CD4-positive, alpha-beta T cell treated with Interleukin-4 for 1 hour (primary cell): ENCODE results near the gene ADCY7.

Source experiments
- DNase-seq, 2 donors: peaks; one replicate each; pipeline ENCODE4 v3.0.0-alpha.2; 2020 to 2022

Gene ADCY7

GRCh38 chr16:50284131-50284911, 18.0 kb downstream of the ADCY7 start:
- DNase-seq = no peak

DNA sequence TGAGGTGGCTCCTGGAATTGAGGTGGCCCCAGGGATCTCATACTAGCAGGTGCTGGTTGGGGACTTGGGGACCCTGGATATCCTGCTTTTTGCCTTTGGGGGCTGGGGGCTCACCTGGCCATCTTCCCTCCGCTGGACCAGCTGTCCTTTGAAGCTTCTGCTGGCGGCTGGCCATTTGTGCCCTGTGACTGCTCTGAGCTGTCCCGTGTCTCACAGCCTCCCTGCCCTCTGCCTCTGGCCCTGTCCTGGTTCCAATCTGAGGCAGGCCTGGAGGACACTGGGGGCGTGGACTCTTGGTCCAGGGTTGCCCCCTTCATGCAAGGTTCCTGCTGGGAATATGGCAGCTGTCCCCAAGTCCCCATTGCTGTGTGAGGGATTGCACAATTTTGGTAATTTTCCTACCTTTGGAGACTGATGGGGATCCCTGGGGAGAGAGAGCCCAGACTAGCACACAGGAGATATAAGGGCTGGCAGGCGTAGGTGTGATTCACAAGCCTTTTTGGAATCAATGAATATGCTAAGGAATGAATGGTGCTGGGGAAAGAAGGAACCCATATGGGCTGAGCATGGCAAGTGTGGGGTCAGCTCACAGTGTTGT, 19.2 kb downstream of the ADCY7 start:
- no peak for DNase-seq

- DNase-seq = no peak
Measured at GRCh38 chr16:50286681-50287080, 20.3 kb downstream of the ADCY7 start.

GRCh38 chr16:50288026-50288425, 21.7 kb downstream of the ADCY7 start:
- no peak for DNase-seq

- no peak for DNase-seq
Measured at GRCh38 chr16:50288920-50289319, 22.6 kb downstream of the ADCY7 start.

GRCh38 chr16:50289950-50290764, 23.8 kb downstream of the ADCY7 start:
- no peak for DNase-seq

GRCh38 chr16:50290856-50291255, 24.5 kb downstream of the ADCY7 start:
- no peak for DNase-seq

GRCh38 chr16:50291719-50292565, 25.6 kb downstream of the ADCY7 start:
- DNase-seq = no peak

DNA sequence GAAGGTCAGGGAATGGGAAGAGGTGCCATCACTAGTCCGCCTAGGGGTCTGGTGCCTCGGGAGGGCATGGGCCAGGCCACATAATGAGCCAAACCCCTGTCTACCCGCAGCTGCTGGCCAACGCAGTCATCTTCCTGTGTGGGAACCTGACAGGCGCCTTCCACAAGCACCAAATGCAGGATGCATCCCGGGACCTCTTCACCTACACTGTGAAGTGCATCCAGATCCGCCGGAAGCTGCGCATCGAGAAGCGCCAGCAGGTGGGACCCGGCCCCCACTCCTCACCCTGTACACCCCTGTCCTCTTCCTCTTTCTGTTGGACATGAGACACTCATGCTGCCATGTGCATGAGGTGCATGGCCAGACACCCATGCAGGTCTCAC, 26.2 kb downstream of the ADCY7 start:
- no peak for DNase-seq

- DNase-seq = no peak
Measured at GRCh38 chr16:50293041-50293783, 26.9 kb downstream of the ADCY7 start.

- no peak for DNase-seq
Measured at GRCh38 chr16:50293994-50294855, 27.9 kb downstream of the ADCY7 start.

GRCh38 chr16:50294955-50295354, 28.6 kb downstream of the ADCY7 start:
- DNase-seq = no peak

GRCh38 chr16:50295541-50296132, 29.3 kb downstream of the ADCY7 start:
- DNase-seq = no peak

DNA sequence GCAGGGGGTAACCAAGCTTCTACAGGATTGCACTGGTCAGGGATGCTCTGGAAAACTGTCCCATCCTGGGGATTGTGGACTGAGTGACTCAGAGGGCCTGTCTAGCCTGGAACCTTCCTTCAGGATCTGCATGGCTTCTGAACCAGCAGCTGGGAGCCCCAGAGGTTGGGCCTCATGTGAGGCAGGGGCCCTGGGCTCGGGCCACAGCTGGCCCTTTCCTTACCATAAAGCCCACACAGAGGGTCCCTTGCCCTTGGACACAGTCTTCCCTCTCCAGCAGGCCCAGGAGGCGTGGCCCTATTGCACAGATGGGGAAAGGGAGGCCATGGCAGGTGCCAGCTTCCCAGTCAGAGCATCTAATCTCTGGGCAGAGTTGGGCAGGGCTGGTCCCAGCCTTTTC, 30.5 kb downstream of the ADCY7 start:
- no peak for DNase-seq

- no peak for DNase-seq
Measured at GRCh38 chr16:50297301-50298074, 31.1 kb downstream of the ADCY7 start.

DNA sequence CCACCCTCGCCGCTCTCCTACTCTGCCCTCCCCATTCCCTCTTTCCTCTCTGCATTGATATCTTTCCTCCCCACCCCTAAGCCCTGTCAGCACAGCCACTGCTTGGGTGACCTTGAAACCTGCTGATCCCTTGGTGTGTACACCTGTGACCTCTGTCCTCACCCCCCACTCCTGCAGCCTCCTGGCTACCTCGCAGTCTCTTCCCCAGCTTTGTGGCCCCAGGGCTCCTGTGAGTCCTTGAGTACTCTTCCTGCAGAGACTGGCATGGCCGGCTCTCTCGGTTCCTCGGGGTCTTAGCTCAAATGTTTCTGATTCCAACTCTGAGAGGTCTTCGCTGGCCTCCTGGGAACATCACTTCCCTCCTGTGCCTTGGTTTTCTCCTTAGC, 31.7 kb downstream of the ADCY7 start:
- no peak for DNase-seq

DNA sequence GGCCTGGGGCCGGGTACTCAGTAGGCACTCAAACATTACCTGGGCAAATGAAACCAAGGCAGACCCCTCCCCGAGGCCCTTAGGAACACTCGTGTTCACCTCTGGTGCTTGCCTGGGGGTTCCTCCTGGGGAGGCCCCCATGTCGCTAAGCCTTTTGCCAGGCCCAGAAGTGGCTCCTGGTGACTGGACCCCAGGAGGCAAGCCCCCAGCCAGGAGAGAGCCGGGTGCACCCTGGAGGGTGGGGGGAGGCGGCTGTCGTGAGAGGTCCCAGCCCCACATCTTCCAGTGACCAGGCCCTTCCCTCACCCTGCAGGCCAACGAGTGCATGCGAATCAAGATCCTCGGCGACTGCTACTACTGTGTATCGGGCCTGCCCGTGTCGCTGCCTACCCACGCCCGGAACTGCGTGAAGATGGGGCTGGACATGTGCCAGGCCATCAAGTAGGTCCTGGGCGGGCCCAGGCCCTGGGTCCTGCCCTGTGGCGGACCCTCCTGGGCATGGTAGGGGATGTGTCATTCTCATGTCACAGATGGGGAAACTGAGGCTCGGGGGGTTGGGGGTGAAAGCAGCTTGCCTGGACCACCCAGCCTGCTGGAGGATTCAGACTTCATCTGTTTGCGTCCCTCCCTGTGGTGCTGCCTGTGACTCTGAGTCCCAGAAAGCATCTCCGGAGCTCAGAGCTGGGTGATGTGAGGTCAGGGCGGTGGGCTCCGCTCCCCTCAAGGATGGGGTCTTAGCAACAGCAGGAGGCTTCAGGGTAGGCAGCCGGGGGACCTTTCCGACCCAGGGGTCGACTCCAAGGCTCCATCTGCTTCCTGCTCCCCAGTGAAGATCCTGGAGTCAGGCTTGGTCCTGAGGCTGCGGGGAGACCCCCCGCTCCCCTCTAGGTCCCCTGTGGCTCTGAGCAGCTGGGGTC, 32.5 kb downstream of the ADCY7 start:
- no peak for DNase-seq

DNA sequence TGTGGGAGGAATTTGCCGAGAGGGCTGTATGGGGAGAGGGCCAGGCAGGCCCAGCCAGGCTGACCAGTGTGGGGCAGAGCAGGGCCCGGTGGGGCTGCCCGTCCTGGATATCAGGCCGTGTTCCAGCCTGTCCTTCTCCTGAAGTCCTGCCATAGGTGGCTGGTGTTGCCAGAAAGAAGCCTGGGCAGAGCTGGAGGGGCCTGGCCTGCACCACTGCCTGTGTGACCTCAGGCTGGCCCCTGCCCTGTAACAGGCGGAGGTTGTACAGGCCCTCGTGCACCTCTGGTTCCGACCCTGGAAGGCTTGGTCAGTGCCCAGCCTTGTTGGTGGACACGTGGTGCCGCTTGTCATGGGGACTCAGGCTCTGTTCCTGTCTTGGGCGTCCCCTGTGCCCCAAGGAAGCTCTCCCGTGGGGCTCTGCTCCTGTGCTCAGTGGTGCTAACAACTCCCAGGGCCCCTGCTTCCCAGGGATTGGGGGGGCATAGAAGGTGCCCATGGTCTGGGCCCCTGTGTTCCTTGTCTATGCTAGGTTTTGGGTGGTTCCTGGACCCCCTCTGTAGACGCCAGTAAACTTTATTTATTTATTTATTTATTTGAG, 33.3 kb downstream of the ADCY7 start:
- DNase-seq = no peak
